Keratinocyte (primary cell): ENCODE measurements around the gene TMEM131. TPM values are rescaled to one million over a fixed set of nuclear protein-coding genes. Genes with fewer than 3 reads are reported as not detected.

Experiments
- DNase-seq: peaks from one replicate; pipeline ENCODE4 v3.0.0-alpha.2; 2011; ENCODE audit warnings: low read depth, missing footprints, low spot score
- FAIRE-seq: peaks from 2 replicates; lab custom pipeline; 2011; peaks lifted over from hg19 to GRCh38; lab: Jason Lieb, UNC
- H2AFZ ChIP-seq: 2 replicates; pipeline ENCODE4 v1.6.0; 2012; ENCODE audit warnings: low read length, control low read depth, inconsistent platforms; ENCODE audit not compliant: control insufficient read depth
- H3K27ac ChIP-seq: 2 replicates; pipeline ENCODE4 v1.5.1; 2011; ENCODE audit warnings: low read length; ENCODE audit not compliant: control insufficient read depth, insufficient read depth
- H3K27me3 ChIP-seq: 3 replicates; pipeline ENCODE4 v1.6.0; 2011; ENCODE audit warnings: low read length; ENCODE audit not compliant: control insufficient read depth, insufficient read depth; ENCODE audit errors: extremely low read depth
- H3K36me3 ChIP-seq, 2 experiments: 2 replicates in 1 of 2; 3 replicates in 1 of 2; pipeline ENCODE4 v1.5.1; 2011; ENCODE audit warnings: low read length in 2 of 2, mild to moderate bottlenecking in 1 of 2; ENCODE audit not compliant: control insufficient read depth in 2 of 2, insufficient read depth in 2 of 2; ENCODE audit errors: extremely low read depth in 1 of 2
- H3K4me1 ChIP-seq: 3 replicates; pipeline ENCODE4 v1.5.1; 2011; ENCODE audit warnings: low read length; ENCODE audit not compliant: control insufficient read depth, insufficient read depth; ENCODE audit errors: extremely low read depth
- H3K4me2 ChIP-seq: 3 replicates; pipeline ENCODE4 v1.6.0; 2011; ENCODE audit warnings: low read depth, low read length; ENCODE audit not compliant: control insufficient read depth, insufficient read depth; ENCODE audit errors: extremely low read depth
- H3K4me3 ChIP-seq, 3 experiments: fragments of 200-600 bp in 1 of 3; sonication (generic) in 1 of 3; 2 replicates in 2 of 3; 3 replicates in 1 of 3; pipeline ENCODE4 v1.5.1; 2011 to 2016; ENCODE audit warnings: low read length in 3 of 3, mild to moderate bottlenecking in 3 of 3, control low read depth in 2 of 3, inconsistent platforms in 1 of 3, low read depth in 1 of 3, mixed read lengths in 1 of 3, mixed run types in 1 of 3, moderate library complexity in 1 of 3; ENCODE audit not compliant: control insufficient read depth in 2 of 3, insufficient read depth in 2 of 3; ENCODE audit errors: extremely low read depth in 1 of 3
- H3K79me2 ChIP-seq: 2 replicates; pipeline ENCODE4 v1.6.0; 2012; ENCODE audit warnings: low read length; ENCODE audit not compliant: control insufficient read depth, insufficient read depth
- H3K9ac ChIP-seq: 3 replicates; pipeline ENCODE4 v1.6.0; 2011; ENCODE audit warnings: low read length; ENCODE audit not compliant: control insufficient read depth, insufficient read depth; ENCODE audit errors: extremely low read depth
- H3K9me1 ChIP-seq: 3 replicates; pipeline ENCODE4 v1.6.0; 2011; ENCODE audit warnings: low read length; ENCODE audit not compliant: control insufficient read depth, insufficient read depth; ENCODE audit errors: extremely low read depth
- H3K9me3 ChIP-seq: 2 replicates; pipeline ENCODE4 v1.5.1; 2012; ENCODE audit warnings: low read depth, low read length; ENCODE audit not compliant: control insufficient read depth
- H4K20me1 ChIP-seq: 3 replicates; pipeline ENCODE4 v1.6.0; 2011; ENCODE audit warnings: low read length; ENCODE audit not compliant: control insufficient read depth, insufficient read depth; ENCODE audit errors: extremely low read depth
- EZH2 ChIP-seq: IDR thresholded peaks from one replicate; pipeline ENCODE4 v1.6.1; 2012; ENCODE audit warnings: inconsistent platforms, mild to moderate bottlenecking, low read length, moderate library complexity
- dilution Hi-C: fragments of 300-500 bp; cut with MboI; formaldehyde crosslinking; loops from one replicate; pipeline ENCODE4 v1.7.0; 2020; ENCODE audit warnings: low sequenced_read_pairs; ENCODE audit not compliant: extremely low pct_ligation_motif_present
- polyA plus RNA-seq, 5 experiments: library from polyadenylated mRNA; depleted of rRNA in 3 of 5; stranded (reverse) in 3 of 5; stranded (forward) in 1 of 5; unstranded in 1 of 5; fragments of >200 nt; gene quantifications; 1 replicate in 1 of 5; 2 replicates in 3 of 5; 3 replicates in 1 of 5; pipeline versions ENCODE4 v1.2.1 to v1.2.3, GENCODE V29; 2011 to 2012; ENCODE audit warnings: missing spikeins in 2 of 5, low read depth in 1 of 5, low replicate concordance in 1 of 5
- TF ChIP-seq, protein P1 (sequence below), 3 experiments: IDR thresholded peaks in 1 of 3; conservative IDR thresholded peaks in 1 of 3; optimal IDR thresholded peaks in 1 of 3; 2 replicates in 2 of 3; 3 replicates in 1 of 3; pipeline versions ENCODE3 to v1.5.1; 2011; ENCODE audit warnings: low read length in 3 of 3, mild to moderate bottlenecking in 3 of 3, moderate library complexity in 2 of 3, control low read depth in 1 of 3, inconsistent platforms in 1 of 3; ENCODE audit not compliant: insufficient read depth in 2 of 3; ENCODE audit errors: extremely low read depth in 1 of 3

TMEM131 gene
- polyA plus RNA-seq, 1 donor (not counting 4 experiments of a cell fraction or from before 2014, with no cell fraction given) = 25.5 TPM

DNA sequence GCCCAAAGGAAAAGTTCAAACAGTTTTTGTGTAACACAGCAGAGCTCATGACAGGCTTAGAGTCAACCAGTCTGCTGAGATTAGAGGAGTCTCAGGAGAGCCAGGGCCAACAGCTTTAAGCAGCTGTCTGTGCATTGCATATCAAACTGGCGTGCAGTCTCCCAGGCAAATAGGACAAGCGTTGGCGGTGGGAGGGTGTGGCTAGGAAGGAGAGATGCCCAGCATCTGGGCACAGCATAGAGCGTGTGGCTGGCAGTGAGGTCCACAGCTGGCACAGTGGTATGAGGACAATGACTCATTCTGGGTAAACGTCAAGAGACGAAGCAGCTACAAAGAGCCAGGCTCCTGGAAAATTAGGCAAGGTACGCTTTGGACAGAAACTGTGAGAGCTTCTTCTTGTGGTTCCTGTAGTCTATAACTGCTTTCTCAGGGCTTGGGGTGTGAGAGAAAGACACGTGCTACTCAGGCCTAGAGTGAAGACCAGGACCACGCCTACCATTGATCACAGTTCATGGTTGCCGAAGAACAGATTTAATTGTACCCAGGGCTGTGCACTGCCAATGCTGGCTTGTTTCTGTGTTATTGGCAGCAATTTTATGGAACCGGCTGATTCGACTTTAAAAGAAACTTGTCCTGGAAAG is 267.5 kb downstream of the TMEM131 start:
- H3K27ac ChIP-seq = no peak overlapping the region
- dilution Hi-C loops = no loop called here
- peak; percentile 60 for FAIRE-seq

DNA sequence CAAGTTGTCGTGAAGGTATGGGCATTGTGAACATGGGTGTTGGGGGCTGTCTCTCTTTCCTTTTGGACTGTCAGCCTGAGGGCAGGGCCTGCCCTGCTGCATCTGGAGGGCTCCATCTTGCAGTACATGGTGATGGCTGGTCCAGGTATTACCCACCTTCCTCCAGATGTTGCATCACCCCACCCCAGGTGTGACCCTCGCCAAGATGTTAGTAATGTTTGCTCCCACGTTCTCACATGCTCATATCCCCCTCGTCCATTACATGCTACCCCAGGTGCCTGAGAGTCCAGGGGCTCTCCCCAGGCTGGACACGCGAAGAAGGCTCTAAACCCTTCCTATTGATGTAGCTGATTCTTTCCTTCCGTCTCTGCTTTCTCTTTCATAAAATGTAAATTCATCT is 268.5 kb downstream of the TMEM131 start:
- no peak for FAIRE-seq
- DNase-seq = no peak

More for the DNA sequence above, 267.5 kb downstream of the TMEM131 start:
- H3K36me3 ChIP-seq = no peaks in the 10 kb centered on the region
- H4K20me1 ChIP-seq = no peaks in the 10 kb centered on the region
- H3K79me2 ChIP-seq = no peaks in the 10 kb centered on the region
- no peaks in the 10 kb centered on the region for H3K9me1 ChIP-seq
- no peak overlapping the region for H3K4me2 ChIP-seq
- peaks cover 9% of the 10 kb centered on the region for H3K27me3 ChIP-seq
- H3K4me3 ChIP-seq = no peak overlapping the region
- TF ChIP-seq, protein P1, sequence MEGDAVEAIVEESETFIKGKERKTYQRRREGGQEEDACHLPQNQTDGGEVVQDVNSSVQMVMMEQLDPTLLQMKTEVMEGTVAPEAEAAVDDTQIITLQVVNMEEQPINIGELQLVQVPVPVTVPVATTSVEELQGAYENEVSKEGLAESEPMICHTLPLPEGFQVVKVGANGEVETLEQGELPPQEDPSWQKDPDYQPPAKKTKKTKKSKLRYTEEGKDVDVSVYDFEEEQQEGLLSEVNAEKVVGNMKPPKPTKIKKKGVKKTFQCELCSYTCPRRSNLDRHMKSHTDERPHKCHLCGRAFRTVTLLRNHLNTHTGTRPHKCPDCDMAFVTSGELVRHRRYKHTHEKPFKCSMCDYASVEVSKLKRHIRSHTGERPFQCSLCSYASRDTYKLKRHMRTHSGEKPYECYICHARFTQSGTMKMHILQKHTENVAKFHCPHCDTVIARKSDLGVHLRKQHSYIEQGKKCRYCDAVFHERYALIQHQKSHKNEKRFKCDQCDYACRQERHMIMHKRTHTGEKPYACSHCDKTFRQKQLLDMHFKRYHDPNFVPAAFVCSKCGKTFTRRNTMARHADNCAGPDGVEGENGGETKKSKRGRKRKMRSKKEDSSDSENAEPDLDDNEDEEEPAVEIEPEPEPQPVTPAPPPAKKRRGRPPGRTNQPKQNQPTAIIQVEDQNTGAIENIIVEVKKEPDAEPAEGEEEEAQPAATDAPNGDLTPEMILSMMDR (optimal IDR thresholded peaks at IDR 0.05 in 1 of 3, IDR thresholded peaks at IDR 0.05 in 1 of 3, conservative IDR thresholded peaks at IDR 0.05 in 1 of 3; ENCODE audit: extremely low read depth in 1 of 3, insufficient read depth in 2 of 3, low read length in 3 of 3) = no peak
- TF ChIP-seq EZH2 = no peak
- peaks cover 9% of the 10 kb centered on the region for H3K4me1 ChIP-seq
- H2AFZ ChIP-seq = no peak overlapping the region
- no peak overlapping the region for H3K9ac ChIP-seq
- peaks cover 3% of the 10 kb centered on the region for H3K9me3 ChIP-seq
- DNase-seq = no peak

More for the DNA sequence above, 268.5 kb downstream of the TMEM131 start:
- dilution Hi-C loops = no loop called here
- H3K4me2 ChIP-seq = no peak overlapping the region
- no peaks in the 10 kb centered on the region for H3K79me2 ChIP-seq
- H3K9ac ChIP-seq = no peak overlapping the region
- peaks cover 9% of the 10 kb centered on the region for H3K27me3 ChIP-seq
- peaks cover 3% of the 10 kb centered on the region for H3K9me3 ChIP-seq
- no peaks in the 10 kb centered on the region for H3K9me1 ChIP-seq
- H3K4me3 ChIP-seq = no peak overlapping the region
- no peaks in the 10 kb centered on the region for H3K36me3 ChIP-seq
- H2AFZ ChIP-seq = no peak overlapping the region
- H4K20me1 ChIP-seq = no peaks in the 10 kb centered on the region
- peaks cover 5% of the 10 kb centered on the region for H3K4me1 ChIP-seq
- no peak overlapping the region for H3K27ac ChIP-seq
- TF ChIP-seq, protein P1 (optimal IDR thresholded peaks at IDR 0.05 in 1 of 3, IDR thresholded peaks at IDR 0.05 in 1 of 3, conservative IDR thresholded peaks at IDR 0.05 in 1 of 3; ENCODE audit: extremely low read depth in 1 of 3, insufficient read depth in 2 of 3, low read length in 3 of 3) = no peak
- TF ChIP-seq EZH2 = no peak
